HG02642 (cell line): ENCODE data around the gene YAF2.
A peak's percentile ranks its signal among the peaks of the same experiment; 100 is the strongest.

Experiments
- ATAC-seq: cut with Tn5 transposase; IDR thresholded peaks from one replicate; pipeline ENCODE4 v1.9.1; 2021; ENCODE audit warnings: mild to moderate bottlenecking; ENCODE audit not compliant: unreplicated experiment, poor library complexity

Gene YAF2

DNA sequence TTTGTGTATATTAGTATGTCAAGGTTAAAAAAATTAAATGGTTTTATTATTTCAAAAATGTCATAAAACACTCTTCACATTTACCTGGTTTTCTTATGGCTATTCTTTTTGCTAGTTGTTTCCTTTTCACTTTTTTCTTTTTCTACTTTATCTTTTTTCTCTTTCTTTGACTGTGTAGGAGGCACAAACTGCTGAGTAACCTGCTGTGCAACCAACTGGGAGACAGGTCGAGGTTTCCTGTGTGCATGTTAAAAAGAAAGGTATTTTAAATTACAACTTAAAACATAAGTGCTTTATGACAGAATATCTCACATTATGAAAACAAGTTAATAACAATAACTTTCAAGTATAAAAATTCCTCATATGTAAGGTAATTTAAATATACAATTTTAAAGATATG, 76.5 kb downstream of the YAF2 start:
- no peak for ATAC-seq

DNA sequence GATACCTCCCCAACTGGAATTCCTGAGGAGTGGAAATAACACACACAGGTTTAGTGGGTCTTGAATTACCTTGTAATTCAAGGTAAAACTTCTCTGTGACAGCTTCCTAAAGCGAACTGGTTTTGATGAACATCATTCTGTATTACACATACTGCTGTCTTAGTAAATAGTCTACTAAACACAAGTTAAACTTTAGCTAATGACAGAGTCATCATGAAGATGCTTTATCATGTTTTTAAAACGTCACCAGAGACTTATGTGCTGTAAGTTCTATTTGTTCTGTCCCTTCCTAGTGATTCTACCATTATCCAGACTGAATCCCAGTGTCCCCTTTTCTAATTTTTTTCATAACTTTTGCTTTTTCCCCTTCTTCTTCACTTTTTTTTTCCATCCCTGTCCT, 81.8 kb downstream of the YAF2 start:
- no peak for ATAC-seq

GRCh38 chr12:42145552-42146215, 92.4 kb downstream of the YAF2 start:
- no peak for ATAC-seq

- no peak for ATAC-seq
These were observed 92.9 kb downstream of the YAF2 start for GRCh38 chr12:42145197-42145549.

DNA sequence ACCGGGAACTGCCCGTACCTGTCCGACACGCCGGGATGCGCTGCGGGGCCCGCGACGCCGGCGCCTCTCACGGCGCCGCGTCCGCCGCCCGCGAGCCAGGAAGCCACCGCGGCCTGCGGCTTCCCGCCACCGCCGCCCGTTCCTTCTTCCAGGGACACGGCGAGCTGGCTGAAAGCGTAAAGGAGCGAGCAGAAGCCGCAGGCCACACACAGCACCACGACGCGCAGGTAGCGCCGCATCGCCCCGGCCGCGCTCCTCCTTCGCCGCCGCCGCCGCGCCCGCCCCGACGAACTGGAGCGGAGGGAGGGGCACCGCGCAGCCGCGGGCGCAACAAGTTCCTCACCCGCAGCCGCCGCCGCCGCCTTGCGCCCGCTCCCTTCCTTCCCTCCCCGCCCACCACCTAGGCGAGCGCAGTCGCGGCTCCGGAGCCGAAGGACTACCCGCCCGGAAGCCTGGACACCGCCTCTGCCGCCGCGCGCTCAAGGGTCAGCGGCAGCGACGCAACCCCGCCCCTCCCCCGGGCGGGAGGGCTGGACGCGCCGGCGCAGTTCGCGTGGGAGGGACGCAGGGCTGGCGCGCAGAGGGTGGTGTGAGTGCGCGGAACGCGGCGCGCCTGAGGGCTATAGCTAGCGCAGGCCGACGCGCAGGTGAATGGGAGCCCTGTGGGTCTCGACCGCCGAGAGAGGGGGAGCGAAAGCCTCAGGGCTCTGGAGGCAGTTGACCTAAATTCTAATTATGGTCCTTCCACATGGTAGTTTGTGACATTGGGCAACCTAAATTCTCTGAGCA, 93.4 kb downstream of the YAF2 start, which contains the start of gene GXYLT1:
TSS of gene GXYLT1 (minus strand) at position 467 of the 789 bp plus-strand sequence. CDS start at position 239, 228 bp downstream.
- peak; percentile 96 for ATAC-seq

DNA sequence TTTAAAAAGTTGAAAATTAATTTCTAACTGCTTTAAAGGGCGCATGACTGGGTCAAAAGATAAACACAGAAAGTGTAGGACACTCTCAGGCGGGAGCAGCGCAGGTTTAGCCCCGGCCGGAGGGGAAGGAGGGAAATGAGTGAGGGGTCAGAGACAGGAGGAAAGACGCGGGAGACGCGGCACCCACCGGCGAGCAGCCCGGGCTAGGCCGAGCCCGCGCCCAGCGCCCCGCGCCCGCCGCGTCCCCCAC, 94.0 kb downstream of the YAF2 start:
- no peak for ATAC-seq

GRCh38 chr12:42143452-42144157, 94.4 kb downstream of the YAF2 start:
- no peak for ATAC-seq

GRCh38 chr12:42141981-42142606, 96.0 kb downstream of the YAF2 start:
- ATAC-seq = no peak

DNA sequence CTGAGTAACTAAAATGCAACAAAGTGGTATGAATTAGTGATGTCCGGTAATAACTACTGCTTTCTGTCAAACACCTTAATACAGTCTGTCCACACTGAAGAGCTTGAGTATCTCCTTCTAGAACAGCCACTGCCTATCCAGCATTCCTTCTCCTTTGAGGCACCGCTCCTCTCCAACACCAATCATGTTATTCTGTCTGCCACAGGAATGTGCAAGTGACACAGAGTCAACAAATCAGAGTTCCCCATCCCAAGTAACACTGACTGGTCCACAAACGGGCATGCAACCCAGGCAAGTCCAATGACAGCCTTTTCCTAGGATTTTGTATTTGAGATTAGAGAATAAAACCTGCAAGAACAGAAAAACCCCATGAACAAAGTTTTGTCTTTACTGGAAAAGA, 97.1 kb downstream of the YAF2 start:
- no peak for ATAC-seq

DNA sequence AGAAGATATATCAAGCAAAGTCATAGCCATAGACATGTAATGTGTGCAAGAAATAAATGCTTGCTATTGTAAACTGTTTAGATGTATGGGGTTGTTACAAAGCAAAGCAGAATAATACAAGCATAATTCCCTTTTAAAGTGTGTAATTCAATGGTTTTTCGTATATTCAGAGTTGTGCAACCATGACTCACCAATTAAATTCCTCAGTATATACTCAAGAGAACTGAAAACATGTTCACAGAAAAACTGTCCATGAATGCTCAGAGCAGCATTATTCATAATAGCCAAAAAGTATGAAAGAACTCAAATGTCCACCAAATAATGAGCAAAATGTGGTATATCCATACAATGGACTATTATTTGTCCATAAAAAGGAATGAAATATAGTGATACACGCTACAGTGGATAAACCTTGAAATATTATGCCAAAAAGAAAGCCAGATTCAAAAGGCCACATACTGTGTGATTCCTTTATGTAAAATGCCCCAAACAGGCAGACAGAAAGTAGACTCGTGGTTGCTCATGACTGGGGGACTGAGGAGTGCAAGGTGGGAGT, 102.7 kb downstream of the YAF2 start:
- ATAC-seq = no peak

DNA sequence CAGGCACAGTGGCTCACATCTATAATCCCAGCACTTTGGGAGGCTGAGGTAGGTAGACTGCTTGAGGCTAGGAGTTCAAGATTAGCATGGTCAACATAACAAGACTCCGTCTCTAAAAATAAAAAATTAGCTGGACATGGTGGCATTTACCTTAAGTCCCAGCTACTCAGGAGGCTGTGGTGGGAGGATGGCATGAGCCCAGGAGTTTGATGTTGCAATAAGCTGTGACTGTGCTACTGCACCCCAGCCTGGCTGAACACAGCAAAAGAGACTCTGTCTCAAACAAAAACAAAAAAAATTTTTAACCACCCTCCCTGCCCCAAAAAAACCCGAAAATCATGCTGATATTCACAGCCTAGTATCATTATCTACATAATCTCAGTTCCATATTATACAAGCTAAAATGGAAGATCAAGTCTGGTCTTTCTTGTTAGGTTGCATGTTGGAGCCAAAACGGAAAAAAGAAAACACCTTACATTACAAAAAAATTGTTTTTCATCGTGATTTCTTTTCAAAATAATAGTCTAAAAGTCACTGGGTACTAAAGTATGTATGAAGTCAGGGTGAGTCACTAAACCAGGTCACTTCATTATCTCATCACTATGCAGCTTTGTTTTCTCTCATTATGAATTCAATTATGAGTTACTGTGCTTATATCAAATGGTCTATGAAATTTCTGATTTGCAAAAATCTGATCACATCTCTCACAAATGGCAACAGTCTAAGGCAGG, 107.2 kb downstream of the YAF2 start:
- ATAC-seq = no peak

DNA sequence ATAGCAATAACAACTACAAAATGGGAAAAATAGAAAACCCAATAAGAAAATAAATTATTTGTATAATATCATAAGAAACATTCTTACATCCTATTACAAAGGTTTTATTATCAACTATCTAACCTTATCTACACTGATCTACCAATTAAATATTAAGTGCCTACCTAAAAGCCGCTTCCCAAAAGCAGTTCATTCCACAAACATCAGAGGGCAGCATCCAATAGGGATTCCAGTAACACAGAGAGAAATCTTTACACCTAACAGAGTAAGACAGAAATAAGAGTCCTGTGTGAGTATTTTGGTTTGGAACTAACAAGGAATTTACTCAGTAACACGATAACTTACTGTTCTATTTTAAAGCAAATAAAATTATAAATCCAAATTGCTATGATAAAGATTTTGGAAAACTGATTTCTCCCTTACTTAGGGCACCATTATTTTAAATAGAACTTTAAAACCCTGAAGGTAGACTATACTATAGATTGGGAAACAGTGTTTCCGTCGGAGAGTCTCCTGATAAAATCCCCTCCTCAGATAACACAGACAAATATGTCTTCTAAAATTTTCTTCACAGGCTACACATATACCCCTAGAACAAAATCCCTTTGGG, 108.3 kb downstream of the YAF2 start:
- ATAC-seq = no peak

- ATAC-seq = no peak
These were observed 109.2 kb downstream of the YAF2 start for GRCh38 chr12:42128888-42129287.

- ATAC-seq = no peak
These were observed 109.7 kb downstream of the YAF2 start for GRCh38 chr12:42128327-42128726.

DNA sequence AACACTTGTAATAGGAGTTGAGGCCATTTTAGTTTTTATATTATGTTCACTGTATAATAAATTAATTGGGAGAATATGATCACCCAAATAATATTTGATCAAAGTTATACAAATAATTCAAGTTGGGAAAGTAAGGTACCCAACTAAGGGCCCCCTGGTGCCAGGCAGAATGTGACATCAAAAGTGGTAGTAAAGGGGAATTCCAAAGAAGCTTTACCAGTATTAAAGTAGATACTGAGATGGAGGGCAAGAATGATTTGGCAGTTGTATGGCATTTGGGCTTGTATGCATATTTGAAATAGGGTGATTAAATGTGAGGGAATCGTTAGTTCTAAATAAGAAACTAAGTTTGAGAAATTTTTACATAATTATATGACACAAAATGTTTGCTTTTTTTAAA, 111.1 kb downstream of the YAF2 start:
- ATAC-seq = no peak

- peak; percentile 38 for ATAC-seq
These were observed 112.7 kb downstream of the YAF2 start for GRCh38 chr12:42125388-42125767.

GRCh38 chr12:42124764-42125387, 113.2 kb downstream of the YAF2 start:
- peak; percentile 29 for ATAC-seq

DNA sequence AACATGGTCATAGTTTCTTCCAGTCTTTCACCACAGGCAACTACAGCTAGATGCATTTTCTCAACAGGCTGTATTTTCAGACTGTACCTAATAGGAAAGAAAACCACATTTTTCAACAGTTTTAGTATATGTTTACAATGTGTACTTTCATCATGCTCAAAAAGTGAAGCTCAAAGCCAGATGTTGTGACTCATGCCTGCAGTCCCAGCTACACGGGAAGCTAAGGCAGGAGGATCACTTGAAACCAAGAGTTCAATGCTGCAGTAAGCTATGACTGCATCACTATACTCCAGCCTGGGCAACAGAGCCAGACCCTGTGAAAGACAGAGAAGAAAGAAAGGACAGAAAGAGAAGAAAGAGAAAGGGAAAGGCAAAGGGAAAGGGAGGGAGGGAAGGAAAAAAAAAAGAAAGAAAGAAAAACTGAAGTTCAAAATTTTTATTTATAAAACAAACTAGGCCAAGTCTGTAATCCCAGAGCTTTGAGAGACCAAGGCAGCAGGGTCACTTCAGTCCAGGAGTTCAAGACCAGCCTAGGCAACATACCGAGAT, 118.9 kb downstream of the YAF2 start:
- no peak for ATAC-seq
